IMR-90 (cell line): ENCODE data around the gene ERVK3-1.

Experiments
- BHLHE40 ChIP-seq: fragments of 150-350 bp; IDR thresholded peaks from 2 replicates; pipeline ENCODE4 v1.6.1; 2016; ENCODE audit warnings: mild to moderate bottlenecking, low read depth, low read length
- CEBPB ChIP-seq: IDR thresholded peaks from 2 replicates; pipeline ENCODE4 v1.6.1; 2012; ENCODE audit warnings: low read depth, low read length, improper control_type of control experiment
- ELK1 ChIP-seq: fragments of 150-350 bp; IDR thresholded peaks from 2 replicates; pipeline ENCODE4 v1.6.1; 2016; ENCODE audit warnings: low read depth, mild to moderate bottlenecking, low read length, moderate library complexity, borderline replicate concordance
- POLR2A ChIP-seq: IDR thresholded peaks from 2 replicates; pipeline ENCODE4 v1.6.1; 2012; ENCODE audit warnings: mild to moderate bottlenecking, low read depth, low read length
- RCOR1 ChIP-seq: IDR thresholded peaks from 2 replicates; pipeline ENCODE4 v1.6.1; 2012; ENCODE audit warnings: mild to moderate bottlenecking, low read length, improper control_type of control experiment; ENCODE audit not compliant: insufficient replicate concordance
- TF ChIP-seq, protein P1 (sequence below): conservative IDR thresholded peaks from 2 replicates; pipeline ENCODE4 v1.5.1; 2012; ENCODE audit warnings: mild to moderate bottlenecking, low read depth, low read length, improper control_type of control experiment

- TF ChIP-seq, protein P1, sequence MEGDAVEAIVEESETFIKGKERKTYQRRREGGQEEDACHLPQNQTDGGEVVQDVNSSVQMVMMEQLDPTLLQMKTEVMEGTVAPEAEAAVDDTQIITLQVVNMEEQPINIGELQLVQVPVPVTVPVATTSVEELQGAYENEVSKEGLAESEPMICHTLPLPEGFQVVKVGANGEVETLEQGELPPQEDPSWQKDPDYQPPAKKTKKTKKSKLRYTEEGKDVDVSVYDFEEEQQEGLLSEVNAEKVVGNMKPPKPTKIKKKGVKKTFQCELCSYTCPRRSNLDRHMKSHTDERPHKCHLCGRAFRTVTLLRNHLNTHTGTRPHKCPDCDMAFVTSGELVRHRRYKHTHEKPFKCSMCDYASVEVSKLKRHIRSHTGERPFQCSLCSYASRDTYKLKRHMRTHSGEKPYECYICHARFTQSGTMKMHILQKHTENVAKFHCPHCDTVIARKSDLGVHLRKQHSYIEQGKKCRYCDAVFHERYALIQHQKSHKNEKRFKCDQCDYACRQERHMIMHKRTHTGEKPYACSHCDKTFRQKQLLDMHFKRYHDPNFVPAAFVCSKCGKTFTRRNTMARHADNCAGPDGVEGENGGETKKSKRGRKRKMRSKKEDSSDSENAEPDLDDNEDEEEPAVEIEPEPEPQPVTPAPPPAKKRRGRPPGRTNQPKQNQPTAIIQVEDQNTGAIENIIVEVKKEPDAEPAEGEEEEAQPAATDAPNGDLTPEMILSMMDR = no peak
- TF ChIP-seq RCOR1 (no peak), ELK1 (no peak), BHLHE40 (no peak), POLR2A (no peak), CEBPB (no peak)
Measured at GRCh38 chr19:58279925-58280316, 25.3 kb upstream of the ERVK3-1 start.
